T-helper 22 cell (primary cell): ENCODE data around the gene PSMD12.

Experiments used
- DNase-seq: peaks from one replicate; pipeline ENCODE4 v3.0.0-alpha.2; 2020; ENCODE audit warnings: low read depth

The PSMD12 gene

GRCh38 chr17:67386965-67387551, 20.7 kb upstream of the PSMD12 start:
- DNase-seq: no peak

GRCh38 chr17:67385122-67385988, 19.0 kb upstream of the PSMD12 start:
- no peak for DNase-seq

- no peak for DNase-seq
These were observed 15.5 kb upstream of the PSMD12 start for GRCh38 chr17:67381929-67382257.

- DNase-seq: no peak
These were observed 12.9 kb upstream of the PSMD12 start for GRCh38 chr17:67379251-67379630.

- peak; percentile 54 for DNase-seq
These were observed 12.3 kb upstream of the PSMD12 start for GRCh38 chr17:67378454-67379250.

- peak; percentile 37 for DNase-seq
These were observed 11.4 kb upstream of the PSMD12 start for GRCh38 chr17:67377488-67378453.

- peak; percentile 78 for DNase-seq
These were observed 10.5 kb upstream of the PSMD12 start, which contains the start of gene PITPNC1 for GRCh38 chr17:67376737-67377487. TSS of gene PITPNC1 (plus strand) at chr17:67377281.

GRCh38 chr17:67376415-67376736, 10.0 kb upstream of the PSMD12 start:
- no peak for DNase-seq

- no peak for DNase-seq
These were observed 9.3 kb upstream of the PSMD12 start for GRCh38 chr17:67375716-67376115.

GRCh38 chr17:67375054-67375427, 8.7 kb upstream of the PSMD12 start:
- no peak for DNase-seq

- DNase-seq: peak; percentile 68
These were observed 8.1 kb upstream of the PSMD12 start for GRCh38 chr17:67374329-67375053.

GRCh38 chr17:67372751-67373150, 6.4 kb upstream of the PSMD12 start:
- DNase-seq: no peak

- DNase-seq: no peak
These were observed 3.3 kb upstream of the PSMD12 start for GRCh38 chr17:67369676-67370075.

- no peak for DNase-seq
These were observed 612 bp downstream of the PSMD12 start for GRCh38 chr17:67365738-67366192.

GRCh38 chr17:67364847-67365737, 1.3 kb downstream of the PSMD12 start:
- no peak for DNase-seq

GRCh38 chr17:67362173-67362572, 4.2 kb downstream of the PSMD12 start:
- DNase-seq: no peak

- DNase-seq: no peak
These were observed 5.5 kb downstream of the PSMD12 start for GRCh38 chr17:67360880-67361279.

- DNase-seq: peak; percentile 64
These were observed 6.2 kb downstream of the PSMD12 start for GRCh38 chr17:67359960-67360791.
